GM23338 (cell line): Measurements from ENCODE around the gene TBC1D2B.

Experiments
- CREB1 ChIP-seq: fragments of 250-450 bp; sonication (Bioruptor Pico); IDR thresholded peaks from 2 replicates; pipeline ENCODE4 v1.5.0; 2020; ENCODE audit warnings: low read depth, mild to moderate bottlenecking, moderate library complexity
- CTCF ChIP-seq, 2 experiments: fragments of 200-600 bp in 1 of 2; sonication (generic) in 1 of 2; conservative IDR thresholded peaks; 2 replicates each; pipeline versions ENCODE4 v1.5.1 to v1.6.1; 2016 to 2017; ENCODE audit warnings: antibody characterized with exemption in 2 of 2, low read depth in 2 of 2, mild to moderate bottlenecking in 2 of 2, moderate library complexity in 1 of 2
- EZH2 ChIP-seq: fragments of 200-600 bp; sonication (generic); IDR thresholded peaks from one replicate; pipeline ENCODE4 v1.8.0; 2017; ENCODE audit warnings: antibody characterized with exemption, mild to moderate bottlenecking, low read depth; ENCODE audit not compliant: unreplicated experiment
- EZH2phosphoT487 ChIP-seq: fragments of 200-600 bp; sonication (generic); IDR thresholded peaks from one replicate; pipeline ENCODE4 v1.8.1; 2018; ENCODE audit warnings: antibody characterized with exemption; ENCODE audit not compliant: unreplicated experiment
- JUNB ChIP-seq: IDR thresholded peaks from one replicate; pipeline ENCODE4 v1.6.1; 2016; ENCODE audit warnings: antibody characterized with exemption; ENCODE audit not compliant: unreplicated experiment
- NANOG ChIP-seq: IDR thresholded peaks from 2 replicates; pipeline ENCODE4 v1.6.1; 2016; ENCODE audit warnings: antibody characterized with exemption, borderline replicate concordance
- POLR2AphosphoS5 ChIP-seq: IDR thresholded peaks from 2 replicates; pipeline ENCODE4 v1.6.1; 2016; ENCODE audit warnings: antibody characterized with exemption, low read depth
- REST ChIP-seq: IDR thresholded peaks from one replicate; pipeline ENCODE4 v1.6.1; 2018; ENCODE audit warnings: antibody characterized with exemption; ENCODE audit not compliant: unreplicated experiment
- STAT1 ChIP-seq: IDR thresholded peaks from one replicate; pipeline ENCODE4 v1.6.1; 2016; ENCODE audit warnings: antibody characterized with exemption; ENCODE audit not compliant: unreplicated experiment
- ZNF114 ChIP-seq: fragments of 250-450 bp; sonication (Bioruptor Pico); IDR thresholded peaks from 2 replicates; pipeline ENCODE4 v1.5.0; 2020; ENCODE audit warnings: mild to moderate bottlenecking, moderate library complexity
- ZNF331 ChIP-seq: fragments of 250-450 bp; sonication (Bioruptor Pico); IDR thresholded peaks from 2 replicates; pipeline ENCODE4 v1.5.0; 2020; ENCODE audit warnings: low read depth, mild to moderate bottlenecking, moderate library complexity
- ZNF462 ChIP-seq: fragments of 250-450 bp; sonication (Bioruptor Pico); IDR thresholded peaks from 2 replicates; pipeline ENCODE4 v1.5.0; 2020; ENCODE audit warnings: mild to moderate bottlenecking, moderate library complexity
- TF ChIP-seq, protein P1 (sequence below): IDR thresholded peaks from 2 replicates; pipeline ENCODE4 v1.6.1; 2016; ENCODE audit warnings: antibody characterized with exemption

- no peak for TF ChIP-seq CTCF (conservative IDR thresholded peaks at IDR 0.05; ENCODE audit: low read depth in 2 of 2)
- no peak for TF ChIP-seq REST
- no peak for TF ChIP-seq POLR2AphosphoS5
- no peak for TF ChIP-seq NANOG
- no peak for TF ChIP-seq EZH2
- no peak for TF ChIP-seq EZH2phosphoT487
- no peak for TF ChIP-seq ZNF331 (CRISPR knock-in tag)
- TF ChIP-seq CREB1, result no peak
- no peak for TF ChIP-seq STAT1
- TF ChIP-seq, protein P1, sequence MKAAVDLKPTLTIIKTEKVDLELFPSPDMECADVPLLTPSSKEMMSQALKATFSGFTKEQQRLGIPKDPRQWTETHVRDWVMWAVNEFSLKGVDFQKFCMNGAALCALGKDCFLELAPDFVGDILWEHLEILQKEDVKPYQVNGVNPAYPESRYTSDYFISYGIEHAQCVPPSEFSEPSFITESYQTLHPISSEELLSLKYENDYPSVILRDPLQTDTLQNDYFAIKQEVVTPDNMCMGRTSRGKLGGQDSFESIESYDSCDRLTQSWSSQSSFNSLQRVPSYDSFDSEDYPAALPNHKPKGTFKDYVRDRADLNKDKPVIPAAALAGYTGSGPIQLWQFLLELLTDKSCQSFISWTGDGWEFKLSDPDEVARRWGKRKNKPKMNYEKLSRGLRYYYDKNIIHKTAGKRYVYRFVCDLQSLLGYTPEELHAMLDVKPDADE, result no peak
- TF ChIP-seq JUNB, result no peak
- no peak for TF ChIP-seq ZNF114 (CRISPR knock-in tag)
- TF ChIP-seq ZNF462 (CRISPR knock-in tag), result no peak
Observed at GRCh38 chr15:78057803-78058202, 19.7 kb downstream of the TBC1D2B start.
